GM13977 (cell line): Measurements from ENCODE around the gene ELOVL5.

Experiments used
- DNase-seq: peaks from one replicate; pipeline ENCODE4 v3.0.0; 2012; ENCODE audit warnings: low spot score
- in situ Hi-C: fragments of 300-500 bp; cut with MboI; formaldehyde crosslinking; loops from one replicate; pipeline ENCODE4 v1.12.0; 2022; ENCODE audit warnings: low sequenced_read_pairs, low pct_unique_long_range_greater_than_20kb, mixed read lengths, inconsistent platforms; ENCODE audit not compliant: unreplicated experiment
- TF ChIP-seq, protein P1 (sequence below): IDR thresholded peaks from 2 replicates; pipeline ENCODE4 v1.5.1; 2012; ENCODE audit warnings: mild to moderate bottlenecking, control low read depth; ENCODE audit not compliant: insufficient read depth; ENCODE audit errors: extremely low read depth, missing control alignments

The ELOVL5 gene

DNA sequence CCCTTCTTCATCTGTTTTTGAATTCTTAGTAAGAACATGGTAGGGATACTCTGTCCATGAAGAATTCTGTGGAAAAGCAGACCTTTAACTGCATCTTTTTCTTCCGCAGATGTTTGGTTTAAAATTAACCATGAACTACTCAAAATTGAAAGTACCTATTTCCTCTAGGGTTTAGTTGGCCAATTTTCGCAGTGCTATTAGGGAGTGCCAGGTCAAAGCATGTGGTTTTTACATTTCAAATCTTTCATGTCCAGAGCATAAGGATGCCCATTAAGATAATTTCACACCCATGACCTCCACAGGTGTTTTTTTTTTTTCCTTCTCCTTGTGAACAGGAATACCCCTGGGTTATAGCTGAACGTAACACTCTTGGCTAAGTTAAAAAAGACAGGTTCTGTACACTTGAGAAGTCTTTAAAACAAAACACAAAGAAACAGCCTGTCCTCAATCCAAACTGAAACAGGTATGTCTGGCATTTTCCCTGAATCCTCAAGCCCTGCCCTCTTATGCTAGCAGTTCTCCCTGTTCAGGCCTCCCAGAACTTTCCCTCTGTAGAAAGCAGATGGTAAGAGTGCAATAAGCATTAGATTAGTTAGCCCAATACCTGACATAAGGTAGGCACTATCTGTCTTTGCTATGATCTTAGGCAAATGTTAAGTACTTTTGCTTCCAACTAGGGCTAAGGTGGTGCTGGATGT lies 67.1 kb downstream of the ELOVL5 start:
- DNase-seq, result no peak
- in situ Hi-C loops, result no loop called here
- TF ChIP-seq, protein P1, sequence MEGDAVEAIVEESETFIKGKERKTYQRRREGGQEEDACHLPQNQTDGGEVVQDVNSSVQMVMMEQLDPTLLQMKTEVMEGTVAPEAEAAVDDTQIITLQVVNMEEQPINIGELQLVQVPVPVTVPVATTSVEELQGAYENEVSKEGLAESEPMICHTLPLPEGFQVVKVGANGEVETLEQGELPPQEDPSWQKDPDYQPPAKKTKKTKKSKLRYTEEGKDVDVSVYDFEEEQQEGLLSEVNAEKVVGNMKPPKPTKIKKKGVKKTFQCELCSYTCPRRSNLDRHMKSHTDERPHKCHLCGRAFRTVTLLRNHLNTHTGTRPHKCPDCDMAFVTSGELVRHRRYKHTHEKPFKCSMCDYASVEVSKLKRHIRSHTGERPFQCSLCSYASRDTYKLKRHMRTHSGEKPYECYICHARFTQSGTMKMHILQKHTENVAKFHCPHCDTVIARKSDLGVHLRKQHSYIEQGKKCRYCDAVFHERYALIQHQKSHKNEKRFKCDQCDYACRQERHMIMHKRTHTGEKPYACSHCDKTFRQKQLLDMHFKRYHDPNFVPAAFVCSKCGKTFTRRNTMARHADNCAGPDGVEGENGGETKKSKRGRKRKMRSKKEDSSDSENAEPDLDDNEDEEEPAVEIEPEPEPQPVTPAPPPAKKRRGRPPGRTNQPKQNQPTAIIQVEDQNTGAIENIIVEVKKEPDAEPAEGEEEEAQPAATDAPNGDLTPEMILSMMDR, result no peak

DNA sequence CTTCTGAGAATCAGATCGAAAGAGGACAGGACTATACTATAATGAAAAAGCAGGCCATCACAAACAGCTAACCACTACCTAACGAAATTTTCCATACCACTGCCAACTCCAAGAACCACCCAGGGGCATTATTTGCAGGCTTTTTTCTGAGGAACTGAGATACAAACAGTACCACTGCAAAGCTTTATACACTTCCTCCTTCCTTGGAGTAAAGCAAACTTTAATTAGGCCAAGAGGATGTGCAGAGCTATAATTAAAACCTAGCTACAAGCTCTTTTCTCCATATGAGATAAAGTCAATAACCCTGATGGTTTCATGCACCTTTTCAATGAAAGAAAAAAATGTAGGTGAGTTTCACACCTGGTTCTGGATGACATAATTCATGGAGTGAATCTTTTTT lies 68.5 kb downstream of the ELOVL5 start:
- in situ Hi-C loops, result no loop called here
- TF ChIP-seq, protein P1, result no peak
- DNase-seq, result no peak

DNA sequence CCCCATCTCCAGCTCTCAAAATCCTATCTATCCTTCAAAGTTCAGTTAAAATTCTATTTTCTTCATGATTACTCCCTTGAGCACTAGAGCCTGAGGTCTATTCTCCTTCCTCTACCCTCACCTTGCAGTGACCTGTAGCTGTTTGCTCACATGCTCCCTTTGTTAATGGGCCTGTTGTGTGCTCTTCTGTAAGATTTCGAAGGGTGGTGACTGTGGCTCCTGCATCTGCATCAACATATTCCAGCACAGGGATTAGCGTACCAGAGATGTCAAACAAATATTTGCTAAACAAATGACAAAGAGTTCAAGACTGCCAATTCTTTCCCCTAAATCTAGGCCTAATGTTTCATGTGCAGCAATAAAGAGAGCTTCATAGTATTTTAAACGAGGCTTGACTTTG lies 69.5 kb downstream of the ELOVL5 start:
- DNase-seq, result no peak
- in situ Hi-C loops, result no loop called here
- TF ChIP-seq, protein P1, result no peak

DNA sequence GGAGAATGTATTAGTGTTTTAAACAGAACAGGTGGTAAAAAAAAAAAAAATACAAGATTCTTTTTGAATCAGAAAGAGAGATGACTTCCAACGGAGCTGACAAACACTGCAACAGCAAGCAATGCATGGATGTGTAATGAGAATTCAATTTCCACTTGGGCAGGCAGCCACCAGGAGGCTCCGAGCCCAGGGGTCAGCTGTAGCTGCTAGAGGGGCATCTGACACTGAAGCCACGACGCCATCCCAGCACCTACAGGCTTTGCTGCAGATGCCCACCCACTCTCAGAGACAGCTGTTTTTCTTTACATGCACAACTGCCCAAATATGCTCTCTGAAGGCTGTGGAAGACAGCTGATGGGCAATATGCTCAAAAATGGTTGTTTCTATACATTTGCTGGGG lies 75.4 kb downstream of the ELOVL5 start:
- DNase-seq, result no peak
- TF ChIP-seq, protein P1, result no peak
- in situ Hi-C loops, result no loop called here

DNA sequence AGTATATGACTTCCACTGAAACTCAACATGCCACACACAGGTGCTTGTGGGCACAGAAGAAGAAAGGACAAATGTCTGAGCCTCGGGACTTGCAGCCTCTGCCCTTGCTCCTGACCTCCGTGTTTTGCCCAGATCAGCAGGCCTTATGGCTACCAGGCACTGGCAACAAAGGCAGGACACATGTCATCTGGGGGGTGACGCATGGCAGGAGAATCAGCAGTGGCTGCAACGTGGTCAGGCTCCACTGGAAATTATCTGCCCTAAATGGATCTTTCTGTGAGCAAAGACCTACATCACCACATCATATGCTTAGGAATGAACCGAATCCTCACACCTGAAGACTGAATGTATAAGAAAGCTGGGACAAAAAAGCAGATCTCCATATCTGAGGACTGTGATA lies 78.9 kb downstream of the ELOVL5 start:
- DNase-seq, result no peak
- in situ Hi-C loops, result no loop called here
- TF ChIP-seq, protein P1, result no peak

DNA sequence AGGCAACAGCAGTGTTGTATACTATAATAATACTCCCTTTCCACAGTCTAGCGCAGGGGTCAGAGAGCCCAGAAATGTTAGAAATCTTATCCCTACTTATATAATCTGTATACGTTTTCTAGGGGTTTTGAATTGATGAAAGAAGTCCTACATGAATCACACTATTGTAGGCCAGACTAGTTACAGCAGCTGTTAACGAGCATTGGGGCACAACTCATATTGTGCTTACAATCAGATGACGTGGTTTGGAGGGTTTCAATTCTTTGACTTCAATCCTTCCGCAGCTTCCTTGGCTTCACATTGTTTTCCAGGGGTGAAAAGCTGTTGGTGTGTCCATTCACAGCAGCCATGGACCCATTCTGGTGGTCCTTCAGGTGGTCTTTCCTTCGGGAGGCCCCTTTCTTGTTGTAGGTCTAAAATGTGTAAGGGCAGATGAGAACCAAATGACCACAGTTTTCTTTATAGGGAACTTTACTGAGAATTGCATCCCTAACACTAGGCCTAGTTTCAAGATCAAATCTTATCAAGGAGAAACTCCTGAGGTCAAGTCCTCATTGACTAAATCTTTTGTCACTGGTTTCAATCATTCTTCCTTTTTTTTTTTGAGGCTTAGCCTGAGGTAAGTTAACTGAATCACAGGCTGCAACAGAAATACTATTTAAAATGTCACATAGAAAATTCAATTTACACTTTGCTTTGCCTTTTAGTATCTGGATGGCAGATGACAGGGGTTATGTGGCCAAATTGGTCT lies 79.7 kb downstream of the ELOVL5 start:
- no peak for DNase-seq
- TF ChIP-seq, protein P1, result no peak
- in situ Hi-C loops, result no loop called here
